Cardiac fibroblast (primary cell): ENCODE measurements around the gene MRPL28.
"Not testable (repeated sequence)": the region's sequence is repeated elsewhere in the genome, so short reads cannot be mapped to it uniquely, and the experiment has no call there.

Source experiments
- DNase-seq, 2 donors: peaks; one replicate each; pipeline versions ENCODE4 v3.0.0 to v3.0.0-alpha.2; 2010; ENCODE audit warnings: low read depth in 2 of 2
- H3K4me3 ChIP-seq, 2 donors: replicated peaks in 1 of 2; 1 replicate in 1 of 2; 2 replicates in 1 of 2; pipeline ENCODE4 v1.5.1; 2011; ENCODE audit warnings: low read depth in 2 of 2, low read length in 2 of 2, mild to moderate bottlenecking in 2 of 2, moderate library complexity in 1 of 2
- TF ChIP-seq, protein P1 (sequence below): IDR thresholded peaks from one replicate; pipeline ENCODE4 v1.5.1; 2011; ENCODE audit warnings: low read depth, mild to moderate bottlenecking, low read length, inconsistent platforms

The MRPL28 gene

DNA sequence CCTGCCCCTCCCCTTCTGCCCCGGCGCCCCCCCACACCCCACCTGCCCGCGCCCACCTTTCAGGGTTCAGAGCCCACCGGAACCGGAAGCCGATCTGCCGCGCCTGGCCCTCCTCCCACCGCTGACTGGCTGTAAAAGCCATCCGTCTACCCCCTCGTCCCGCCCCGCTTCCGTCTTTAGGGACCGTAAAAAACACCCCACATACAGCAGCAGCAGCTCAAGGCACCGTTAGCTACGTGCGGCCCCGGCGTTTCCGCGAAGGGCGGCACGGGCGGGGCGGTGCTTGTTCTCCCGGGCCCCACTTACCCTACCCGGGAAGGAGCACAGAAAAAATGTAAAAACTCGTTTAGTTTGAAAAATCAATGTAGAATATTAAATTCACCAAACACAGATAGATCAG lies at the start of gene MRPL28:
Gene MRPL28 (minus strand): TSS at position 96 of the 400 bp plus-strand sequence. CDS start 320 bp downstream, outside the sequence.
- peak; percentile 96 to 97 for DNase-seq
- TF ChIP-seq, protein P1, sequence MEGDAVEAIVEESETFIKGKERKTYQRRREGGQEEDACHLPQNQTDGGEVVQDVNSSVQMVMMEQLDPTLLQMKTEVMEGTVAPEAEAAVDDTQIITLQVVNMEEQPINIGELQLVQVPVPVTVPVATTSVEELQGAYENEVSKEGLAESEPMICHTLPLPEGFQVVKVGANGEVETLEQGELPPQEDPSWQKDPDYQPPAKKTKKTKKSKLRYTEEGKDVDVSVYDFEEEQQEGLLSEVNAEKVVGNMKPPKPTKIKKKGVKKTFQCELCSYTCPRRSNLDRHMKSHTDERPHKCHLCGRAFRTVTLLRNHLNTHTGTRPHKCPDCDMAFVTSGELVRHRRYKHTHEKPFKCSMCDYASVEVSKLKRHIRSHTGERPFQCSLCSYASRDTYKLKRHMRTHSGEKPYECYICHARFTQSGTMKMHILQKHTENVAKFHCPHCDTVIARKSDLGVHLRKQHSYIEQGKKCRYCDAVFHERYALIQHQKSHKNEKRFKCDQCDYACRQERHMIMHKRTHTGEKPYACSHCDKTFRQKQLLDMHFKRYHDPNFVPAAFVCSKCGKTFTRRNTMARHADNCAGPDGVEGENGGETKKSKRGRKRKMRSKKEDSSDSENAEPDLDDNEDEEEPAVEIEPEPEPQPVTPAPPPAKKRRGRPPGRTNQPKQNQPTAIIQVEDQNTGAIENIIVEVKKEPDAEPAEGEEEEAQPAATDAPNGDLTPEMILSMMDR: no peak
- peak within 1 kb of the TSS; percentile 49 for H3K4me3 ChIP-seq

DNA sequence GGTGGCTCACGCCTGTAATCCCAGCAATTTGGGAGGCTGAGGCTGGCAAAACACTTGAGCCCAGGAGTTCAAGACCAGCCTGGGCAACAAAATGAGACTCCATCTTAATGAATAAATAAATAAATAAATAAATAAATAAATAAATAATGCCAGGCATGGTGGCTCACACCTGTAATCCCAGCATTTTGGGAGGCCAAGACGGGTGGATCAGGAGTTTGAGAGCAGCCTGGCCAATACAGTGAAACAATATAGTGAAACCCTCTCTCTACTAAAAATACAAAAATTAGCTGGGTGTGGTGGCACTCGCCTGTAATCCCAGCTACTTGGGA lies 44.8 kb upstream of the MRPL28 start:
- not testable (repeated sequence) for DNase-seq, H3K4me3 ChIP-seq

DNA sequence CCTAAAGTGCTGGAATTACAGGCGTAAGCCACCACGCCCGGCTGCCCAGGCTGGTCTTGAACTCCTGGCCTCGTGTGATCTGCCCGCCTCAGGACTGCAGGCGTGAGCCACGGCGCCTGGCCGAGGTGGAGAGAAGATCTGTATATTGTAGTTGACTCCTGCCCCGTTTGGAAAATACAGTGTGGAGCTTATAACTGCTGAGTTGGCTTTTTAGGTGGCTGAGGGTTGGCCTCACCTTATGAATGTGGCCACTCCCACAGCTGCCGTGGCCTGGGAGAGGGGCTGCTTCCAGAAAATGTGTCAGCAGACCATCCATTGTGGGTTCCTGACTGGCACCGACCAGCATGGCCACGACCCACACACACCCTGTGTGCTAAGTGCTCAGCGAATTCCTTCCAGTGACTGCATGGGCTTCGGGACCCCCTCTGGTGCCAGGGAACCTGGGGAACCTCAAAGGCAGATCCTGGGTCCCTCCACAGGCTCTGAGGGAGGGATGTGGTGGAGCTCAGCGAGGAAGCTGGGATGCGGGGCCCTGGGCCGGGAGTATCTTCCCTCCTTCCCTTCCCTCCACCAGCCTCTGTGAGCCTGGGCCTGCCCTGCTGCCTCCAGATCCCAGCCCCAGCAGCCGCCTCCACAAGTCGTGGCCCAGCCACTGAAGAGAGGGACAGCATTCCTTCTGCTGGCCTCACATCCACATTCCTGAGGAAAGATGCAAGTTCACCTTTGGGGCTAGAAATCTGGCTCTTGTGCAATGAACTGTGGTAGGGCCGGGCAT lies 44.2 kb upstream of the MRPL28 start:
- H3K4me3 ChIP-seq: no peak overlapping the region
- DNase-seq: peak in 1 of 2 donors; percentile 10
- TF ChIP-seq, protein P1: no peak

DNA sequence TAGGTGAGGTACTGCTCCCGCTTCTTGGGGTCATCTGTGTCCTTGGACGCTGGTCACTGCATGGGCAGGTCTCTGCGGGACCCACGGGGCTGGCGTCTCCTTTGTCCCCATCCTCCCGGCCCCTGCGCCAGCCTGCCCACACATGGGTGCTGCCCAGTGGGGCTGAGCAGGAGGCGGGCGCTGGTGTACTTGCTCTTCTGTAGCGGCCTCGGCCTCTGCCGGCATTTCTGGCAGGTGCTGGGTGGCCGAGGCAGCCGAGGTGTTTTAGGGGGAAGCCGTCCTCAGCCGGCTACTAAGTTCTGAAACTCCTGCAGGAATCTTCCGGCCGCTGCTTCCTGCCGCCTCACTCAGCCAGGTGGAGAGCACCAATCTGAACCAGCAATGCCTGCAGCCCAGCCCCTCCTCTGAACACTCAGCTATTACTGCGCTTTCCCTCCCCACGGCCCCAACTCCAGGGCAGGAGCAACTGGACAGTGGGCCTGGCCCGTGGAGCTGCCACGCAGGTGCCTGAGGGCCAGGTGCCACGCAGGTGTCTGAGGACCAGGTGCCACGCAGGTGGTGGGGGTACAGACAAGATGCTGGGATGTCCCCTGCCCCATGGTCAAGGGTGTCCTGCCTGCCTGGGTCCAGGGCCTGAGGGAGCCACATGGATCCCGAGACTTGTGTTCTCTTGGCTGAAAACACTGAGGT lies 41.4 kb upstream of the MRPL28 start:
- DNase-seq: no peak
- TF ChIP-seq, protein P1: no peak
- H3K4me3 ChIP-seq: no peak overlapping the region

- DNase-seq: no peak
- no peak overlapping the region for H3K4me3 ChIP-seq
- TF ChIP-seq, protein P1: no peak
Measured at GRCh38 chr16:410516-411178, 40.3 kb upstream of the MRPL28 start.

- no peak overlapping the region for H3K4me3 ChIP-seq
- DNase-seq: no peak
- TF ChIP-seq, protein P1: no peak
Measured at GRCh38 chr16:407253-407652, 36.9 kb upstream of the MRPL28 start.
